DND-41 (cell line): Measurements from ENCODE around the gene ADAMTS9.

Experiments
- EZH2 ChIP-seq: IDR thresholded peaks from 3 replicates; pipeline ENCODE4 v1.6.1; 2012; ENCODE audit warnings: borderline replicate concordance, low read depth, mild to moderate bottlenecking, moderate library complexity, low read length, inconsistent platforms; ENCODE audit not compliant: severe bottlenecking
- TF ChIP-seq, protein P1 (sequence below): IDR thresholded peaks from 2 replicates; pipeline ENCODE4 v1.5.1; 2012; ENCODE audit warnings: borderline replicate concordance, low read length, moderate library complexity, mild to moderate bottlenecking; ENCODE audit not compliant: poor library complexity, severe bottlenecking; ENCODE audit errors: extremely low read depth

DNA sequence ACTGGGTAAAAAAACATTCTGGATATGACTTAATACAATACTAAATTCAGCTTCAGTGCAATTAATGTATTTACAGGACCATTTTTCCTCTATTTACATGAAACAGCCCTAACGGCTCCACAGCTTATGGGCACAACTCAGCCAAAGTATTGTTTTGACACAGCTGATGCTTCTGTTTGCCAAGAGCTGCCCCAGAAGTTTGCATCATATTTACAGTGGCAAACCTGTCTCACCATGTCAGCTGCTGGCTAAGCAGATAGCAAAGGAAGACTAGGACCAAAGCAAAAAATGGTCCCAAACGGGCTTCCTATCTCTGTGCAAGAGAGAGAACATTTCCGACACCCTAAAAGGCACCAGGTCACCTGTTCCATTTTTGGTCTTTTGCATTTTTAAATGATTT, 94.5 kb downstream of the ADAMTS9 start:
- TF ChIP-seq, protein P1, sequence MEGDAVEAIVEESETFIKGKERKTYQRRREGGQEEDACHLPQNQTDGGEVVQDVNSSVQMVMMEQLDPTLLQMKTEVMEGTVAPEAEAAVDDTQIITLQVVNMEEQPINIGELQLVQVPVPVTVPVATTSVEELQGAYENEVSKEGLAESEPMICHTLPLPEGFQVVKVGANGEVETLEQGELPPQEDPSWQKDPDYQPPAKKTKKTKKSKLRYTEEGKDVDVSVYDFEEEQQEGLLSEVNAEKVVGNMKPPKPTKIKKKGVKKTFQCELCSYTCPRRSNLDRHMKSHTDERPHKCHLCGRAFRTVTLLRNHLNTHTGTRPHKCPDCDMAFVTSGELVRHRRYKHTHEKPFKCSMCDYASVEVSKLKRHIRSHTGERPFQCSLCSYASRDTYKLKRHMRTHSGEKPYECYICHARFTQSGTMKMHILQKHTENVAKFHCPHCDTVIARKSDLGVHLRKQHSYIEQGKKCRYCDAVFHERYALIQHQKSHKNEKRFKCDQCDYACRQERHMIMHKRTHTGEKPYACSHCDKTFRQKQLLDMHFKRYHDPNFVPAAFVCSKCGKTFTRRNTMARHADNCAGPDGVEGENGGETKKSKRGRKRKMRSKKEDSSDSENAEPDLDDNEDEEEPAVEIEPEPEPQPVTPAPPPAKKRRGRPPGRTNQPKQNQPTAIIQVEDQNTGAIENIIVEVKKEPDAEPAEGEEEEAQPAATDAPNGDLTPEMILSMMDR, result no peak
- no peak for TF ChIP-seq EZH2
